ENCODE results near the gene TMEM125.

DNA sequence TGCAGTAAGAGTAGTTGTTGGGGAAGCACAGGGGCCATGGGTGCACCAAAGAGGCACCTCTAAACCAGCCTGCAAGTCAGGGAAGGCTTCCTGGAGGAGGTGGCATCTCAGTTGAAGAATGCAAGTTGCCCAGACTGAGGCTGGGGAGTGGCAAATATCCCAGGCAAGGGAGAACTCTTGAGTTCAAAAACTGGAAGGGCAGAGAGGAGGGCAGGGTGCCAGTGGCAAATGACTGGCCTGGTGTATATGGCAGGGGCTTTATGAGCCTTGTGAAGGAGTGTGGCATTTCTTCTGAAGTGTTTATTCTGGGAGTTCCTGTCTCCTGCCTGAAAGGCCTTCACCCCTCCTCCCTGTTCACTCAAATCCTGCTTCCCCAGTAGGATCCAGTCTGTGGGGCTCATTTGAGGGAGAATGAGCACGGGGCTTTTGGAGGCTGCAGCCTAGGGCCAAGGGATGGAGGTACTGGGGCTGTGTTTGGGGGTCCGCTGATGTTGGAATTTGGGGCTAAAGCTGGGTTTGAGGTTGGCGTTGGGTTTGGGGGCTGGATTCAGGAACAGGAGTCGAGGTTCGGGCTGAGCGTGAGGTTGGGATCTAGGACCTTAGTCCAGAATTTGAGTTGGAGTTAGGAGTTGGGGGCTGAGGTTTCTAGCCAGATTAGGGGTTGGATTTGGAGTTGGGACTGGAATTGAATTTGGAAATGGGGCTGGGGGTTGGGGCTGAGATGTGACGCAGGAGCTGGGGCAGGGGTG lies at the start of gene TMEM125:
- TF ChIP-seq, protein P1, sequence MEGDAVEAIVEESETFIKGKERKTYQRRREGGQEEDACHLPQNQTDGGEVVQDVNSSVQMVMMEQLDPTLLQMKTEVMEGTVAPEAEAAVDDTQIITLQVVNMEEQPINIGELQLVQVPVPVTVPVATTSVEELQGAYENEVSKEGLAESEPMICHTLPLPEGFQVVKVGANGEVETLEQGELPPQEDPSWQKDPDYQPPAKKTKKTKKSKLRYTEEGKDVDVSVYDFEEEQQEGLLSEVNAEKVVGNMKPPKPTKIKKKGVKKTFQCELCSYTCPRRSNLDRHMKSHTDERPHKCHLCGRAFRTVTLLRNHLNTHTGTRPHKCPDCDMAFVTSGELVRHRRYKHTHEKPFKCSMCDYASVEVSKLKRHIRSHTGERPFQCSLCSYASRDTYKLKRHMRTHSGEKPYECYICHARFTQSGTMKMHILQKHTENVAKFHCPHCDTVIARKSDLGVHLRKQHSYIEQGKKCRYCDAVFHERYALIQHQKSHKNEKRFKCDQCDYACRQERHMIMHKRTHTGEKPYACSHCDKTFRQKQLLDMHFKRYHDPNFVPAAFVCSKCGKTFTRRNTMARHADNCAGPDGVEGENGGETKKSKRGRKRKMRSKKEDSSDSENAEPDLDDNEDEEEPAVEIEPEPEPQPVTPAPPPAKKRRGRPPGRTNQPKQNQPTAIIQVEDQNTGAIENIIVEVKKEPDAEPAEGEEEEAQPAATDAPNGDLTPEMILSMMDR (IDR thresholded peaks at IDR 0.05), result no peak
- no peak for TF ChIP-seq POLR2A (IDR thresholded peaks at IDR 0.05)

All from testis (tissue), 2 donors.